HepG2 (cell line): ENCODE results near the gene CYP27B1. TPM values are rescaled to one million over a fixed set of nuclear protein-coding genes. Genes with fewer than 3 reads are reported as not detected.

Experiments used
- ATF1 ChIP-seq: IDR thresholded peaks from 2 replicates; pipeline ENCODE4 v1.6.1; 2016; ENCODE audit warnings: mild to moderate bottlenecking, control low read depth
- JARID2 ChIP-seq: sonication (generic); formaldehyde crosslinking; IDR thresholded peaks from 2 replicates; pipeline ENCODE4 v1.8.1; 2023; ENCODE audit warnings: missing genetic modification reagents, inconsistent platforms; ENCODE audit not compliant: insufficient replicate concordance
- MIXL1 ChIP-seq: IDR thresholded peaks from 2 replicates; pipeline ENCODE4 v1.6.1; 2016
- MXD4 ChIP-seq: IDR thresholded peaks from 2 replicates; pipeline ENCODE4 v1.6.1; 2016; ENCODE audit warnings: mild to moderate bottlenecking, missing biosample characterization, missing genetic modification reagents
- NFE2 ChIP-seq: sonication (generic); formaldehyde crosslinking; IDR thresholded peaks from 2 replicates; pipeline ENCODE4 v1.4.0; 2020; ENCODE audit warnings: missing genetic modification reagents
- PCBP1 ChIP-seq: fragments of 200-400 bp; formaldehyde crosslinking; IDR thresholded peaks from 2 replicates; pipeline ENCODE4 v1.6.1; 2017; ENCODE audit warnings: mild to moderate bottlenecking, low read depth, low read length, borderline replicate concordance
- RFX5 ChIP-seq: IDR thresholded peaks from 2 replicates; pipeline ENCODE4 v1.6.1; 2011; ENCODE audit warnings: low read depth, low read length, improper control_type of control experiment
- SMC3 ChIP-seq: IDR thresholded peaks from 2 replicates; pipeline ENCODE4 v1.6.1; 2011; ENCODE audit warnings: low read length, improper control_type of control experiment
- SP5 ChIP-seq: IDR thresholded peaks from 2 replicates; pipeline ENCODE4 v1.6.1; 2016; ENCODE audit warnings: low read depth, borderline replicate concordance
- TEAD3 ChIP-seq: optimal IDR thresholded peaks from 2 replicates; pipeline ENCODE3; 2016; ENCODE audit warnings: borderline replicate concordance
- TGIF2 ChIP-seq: IDR thresholded peaks from 2 replicates; pipeline ENCODE4 v1.6.1; 2016; ENCODE audit warnings: control low read depth, missing compliant biosample characterization
- YEATS2 ChIP-seq: sonication (generic); formaldehyde crosslinking; IDR thresholded peaks from 2 replicates; pipeline ENCODE4 v1.4.0; 2020; ENCODE audit warnings: missing genetic modification reagents, borderline replicate concordance
- ZNF10 ChIP-seq: sonication (generic); formaldehyde crosslinking; IDR thresholded peaks from 2 replicates; pipeline ENCODE4 v1.4.0; 2020; ENCODE audit warnings: mild to moderate bottlenecking, low read depth, missing genetic modification reagents, borderline replicate concordance
- ZNF251 ChIP-seq: sonication (generic); formaldehyde crosslinking; IDR thresholded peaks from 2 replicates; pipeline ENCODE4 v1.9.0; 2021; ENCODE audit warnings: mild to moderate bottlenecking, missing genetic modification reagents
- ZNF282 ChIP-seq: fragments of 450-650 bp; IDR thresholded peaks from 2 replicates; pipeline ENCODE4 v1.6.1; 2018; ENCODE audit not compliant: partially characterized antibody
- ZNF329 ChIP-seq: sonication (generic); formaldehyde crosslinking; IDR thresholded peaks from 2 replicates; pipeline ENCODE4 v1.9.0; 2021; ENCODE audit warnings: low read depth, mild to moderate bottlenecking, missing genetic modification reagents
- ZNF652 ChIP-seq: IDR thresholded peaks from 2 replicates; pipeline ENCODE4 v1.6.1; 2016; ENCODE audit warnings: low read depth, borderline replicate concordance
- ZNF670 ChIP-seq: sonication (generic); formaldehyde crosslinking; IDR thresholded peaks from 2 replicates; pipeline ENCODE4 v1.8.0; 2022; ENCODE audit warnings: mild to moderate bottlenecking, missing genetic modification reagents, borderline replicate concordance
- ZNF773 ChIP-seq: sonication (generic); formaldehyde crosslinking; IDR thresholded peaks from 2 replicates; pipeline ENCODE4 v1.4.0; 2020; ENCODE audit warnings: missing genetic modification reagents, borderline replicate concordance
- polyA plus RNA-seq, 8 experiments: library from polyadenylated mRNA; depleted of rRNA in 3 of 8; stranded (reverse) in 7 of 8; unstranded in 1 of 8; fragments of >200 nt; fragmentation: Illumina TruSeq in 4 of 8; extraction: Trizol in 4 of 8; gene quantifications; 2 replicates each; pipeline versions ENCODE4 v1.2.1 to v1.2.3, GENCODE V29; 2011 to 2016; ENCODE audit warnings: low read depth in 4 of 8, missing spikeins in 1 of 8, mixed read lengths in 1 of 8; ENCODE audit not compliant: insufficient read depth in 1 of 8
- total RNA-seq, 5 experiments: library from RNA; depleted of rRNA; stranded (reverse); fragments of >200 nt; fragmentation: Illumina TruSeq; extraction: Trizol; gene quantifications; 2 replicates each; pipeline ENCODE4 v1.2.3, GENCODE V29; 2016; ENCODE audit warnings: low read depth in 1 of 5
- TF ChIP-seq, protein P1 (sequence below): sonication (generic); formaldehyde crosslinking; conservative IDR thresholded peaks from 2 replicates; pipeline ENCODE4 v1.8.0; 2022; ENCODE audit warnings: mild to moderate bottlenecking, moderate library complexity, missing genetic modification reagents
- TF ChIP-seq, protein P2 (sequence below): sonication (generic); formaldehyde crosslinking; IDR thresholded peaks from 2 replicates; pipeline ENCODE4 v1.5.0; 2020; ENCODE audit warnings: missing genetic modification reagents
- TF ChIP-seq, protein P3 (sequence below): sonication (generic); formaldehyde crosslinking; IDR thresholded peaks from 2 replicates; pipeline ENCODE4 v1.4.0; 2020; ENCODE audit warnings: mild to moderate bottlenecking, missing genetic modification reagents, borderline replicate concordance
- TF ChIP-seq, protein P4 (sequence below): sonication (generic); formaldehyde crosslinking; IDR thresholded peaks from 2 replicates; pipeline ENCODE4 v1.4.0; 2020; ENCODE audit warnings: missing genetic modification reagents, borderline replicate concordance

CYP27B1 gene
- total and polyA plus RNA-seq, 2 of the 13 experiments (the other 11 are each of a cell fraction or from before 2014, with no cell fraction given), result 2.3 to 3.0 TPM

DNA sequence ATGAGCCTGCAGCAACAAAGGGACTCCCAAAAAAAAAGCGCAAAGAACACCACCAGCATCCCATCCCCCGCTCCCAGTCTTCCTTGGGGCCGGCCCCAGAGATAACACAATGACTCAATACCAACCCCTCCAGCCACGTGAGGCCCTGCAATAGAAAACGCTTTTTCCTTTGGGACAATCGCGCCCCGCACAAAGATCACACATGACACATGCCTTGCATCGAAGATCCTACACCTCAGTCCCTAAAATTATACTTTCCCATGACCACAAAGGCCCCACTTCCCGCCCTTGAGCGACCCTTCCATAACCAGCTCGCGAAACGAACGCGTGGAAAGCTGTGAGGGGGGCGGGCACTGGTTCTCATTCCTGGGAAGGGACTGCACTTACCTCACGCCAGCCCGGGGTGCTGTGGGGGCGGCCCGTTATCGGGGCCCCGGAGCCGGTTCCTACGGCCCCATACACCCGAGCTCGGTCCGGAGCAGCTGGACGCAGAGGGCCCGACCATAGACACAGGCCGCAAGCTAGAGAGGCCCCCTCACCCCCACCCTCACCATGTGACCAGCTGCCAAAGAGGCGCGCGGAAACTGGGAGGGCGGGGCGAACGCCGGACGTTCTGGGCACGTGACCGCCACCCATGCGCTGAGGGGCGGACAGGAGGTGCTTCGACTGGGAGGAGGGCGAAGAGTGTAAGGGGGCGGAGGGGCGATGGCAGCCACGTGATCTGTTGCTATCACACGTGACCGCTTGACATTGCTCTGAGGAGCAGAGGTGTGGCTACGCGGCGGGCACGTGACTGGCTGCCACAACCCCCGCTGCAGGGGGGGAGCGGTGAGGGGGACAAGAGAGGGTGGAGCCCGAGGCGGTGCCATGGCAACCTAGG, 14.8 kb downstream of the CYP27B1 start, which contains the start of gene CDK4 (continued):
- TF ChIP-seq ZNF670 (CRISPR knock-in tag) (peak; percentile 83), ZNF10 (CRISPR knock-in tag) (no peak), ZNF251 (CRISPR knock-in tag) (peak; percentile 87; the same call in 1 of the 2 replicates), MIXL1 (peak; percentile 83), ZNF773 (CRISPR knock-in tag) (0 out of 2 replicates have a peak, but pooled peaks have one; percentile 74), TGIF2 (CRISPR knock-in tag) (peak; percentile 96), MXD4 (CRISPR knock-in tag) (peak; percentile 97), ZNF652 (CRISPR knock-in tag) (0 out of 2 replicates have a peak, but pooled peaks have one; percentile 18), ZNF329 (peak; percentile 53; the same call in 1 of the 2 replicates), RFX5 (peak; percentile 94), YEATS2 (peak; percentile 97), SMC3 (no peak), ZNF282 (no peak), PCBP1 (0 out of 2 replicates have a peak, but pooled peaks have one; percentile 88), NFE2 (no peak; the same call in 1 of the 2 replicates), JARID2 (CRISPR knock-in tag) (no peak), TEAD3 (peak; percentile 84), SP5 (CRISPR knock-in tag) (peak; percentile 92), ATF1 (CRISPR knock-in tag) (no peak)
- TF ChIP-seq, protein P1, sequence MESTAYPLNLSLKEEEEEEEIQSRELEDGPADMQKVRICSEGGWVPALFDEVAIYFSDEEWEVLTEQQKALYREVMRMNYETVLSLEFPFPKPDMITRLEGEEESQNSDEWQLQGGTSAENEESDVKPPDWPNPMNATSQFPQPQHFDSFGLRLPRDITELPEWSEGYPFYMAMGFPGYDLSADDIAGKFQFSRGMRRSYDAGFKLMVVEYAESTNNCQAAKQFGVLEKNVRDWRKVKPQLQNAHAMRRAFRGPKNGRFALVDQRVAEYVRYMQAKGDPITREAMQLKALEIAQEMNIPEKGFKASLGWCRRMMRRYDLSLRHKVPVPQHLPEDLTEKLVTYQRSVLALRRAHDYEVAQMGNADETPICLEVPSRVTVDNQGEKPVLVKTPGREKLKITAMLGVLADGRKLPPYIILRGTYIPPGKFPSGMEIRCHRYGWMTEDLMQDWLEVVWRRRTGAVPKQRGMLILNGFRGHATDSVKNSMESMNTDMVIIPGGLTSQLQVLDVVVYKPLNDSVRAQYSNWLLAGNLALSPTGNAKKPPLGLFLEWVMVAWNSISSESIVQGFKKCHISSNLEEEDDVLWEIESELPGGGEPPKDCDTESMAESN, result peak; percentile 97
- TF ChIP-seq, protein P2, sequence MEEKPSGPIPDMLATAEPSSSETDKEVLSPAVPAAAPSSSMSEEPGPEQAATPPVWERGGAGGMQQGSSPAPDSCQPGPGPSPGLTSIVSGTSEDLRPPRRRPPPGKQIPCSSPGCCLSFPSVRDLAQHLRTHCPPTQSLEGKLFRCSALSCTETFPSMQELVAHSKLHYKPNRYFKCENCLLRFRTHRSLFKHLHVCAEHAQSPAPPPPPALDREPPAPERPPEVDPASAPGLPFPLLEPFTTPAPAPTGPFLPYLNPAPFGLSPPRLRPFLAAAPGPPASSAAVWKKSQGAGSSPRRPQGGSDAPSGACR (CRISPR knock-in tag), result peak; percentile 89
- TF ChIP-seq, protein P3, sequence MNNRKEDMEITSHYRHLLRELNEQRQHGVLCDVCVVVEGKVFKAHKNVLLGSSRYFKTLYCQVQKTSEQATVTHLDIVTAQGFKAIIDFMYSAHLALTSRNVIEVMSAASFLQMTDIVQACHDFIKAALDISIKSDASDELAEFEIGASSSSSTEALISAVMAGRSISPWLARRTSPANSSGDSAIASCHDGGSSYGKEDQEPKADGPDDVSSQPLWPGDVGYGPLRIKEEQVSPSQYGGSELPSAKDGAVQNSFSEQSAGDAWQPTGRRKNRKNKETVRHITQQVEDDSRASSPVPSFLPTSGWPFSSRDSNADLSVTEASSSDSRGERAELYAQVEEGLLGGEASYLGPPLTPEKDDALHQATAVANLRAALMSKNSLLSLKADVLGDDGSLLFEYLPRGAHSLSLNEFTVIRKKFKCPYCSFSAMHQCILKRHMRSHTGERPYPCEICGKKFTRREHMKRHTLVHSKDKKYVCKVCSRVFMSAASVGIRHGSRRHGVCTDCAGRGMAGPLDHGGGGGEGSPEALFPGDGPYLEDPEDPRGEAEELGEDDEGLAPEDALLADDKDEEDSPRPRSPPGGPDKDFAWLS (CRISPR knock-in tag), result peak; percentile 89; the same call in 1 of the 2 replicates
- TF ChIP-seq, protein P4, sequence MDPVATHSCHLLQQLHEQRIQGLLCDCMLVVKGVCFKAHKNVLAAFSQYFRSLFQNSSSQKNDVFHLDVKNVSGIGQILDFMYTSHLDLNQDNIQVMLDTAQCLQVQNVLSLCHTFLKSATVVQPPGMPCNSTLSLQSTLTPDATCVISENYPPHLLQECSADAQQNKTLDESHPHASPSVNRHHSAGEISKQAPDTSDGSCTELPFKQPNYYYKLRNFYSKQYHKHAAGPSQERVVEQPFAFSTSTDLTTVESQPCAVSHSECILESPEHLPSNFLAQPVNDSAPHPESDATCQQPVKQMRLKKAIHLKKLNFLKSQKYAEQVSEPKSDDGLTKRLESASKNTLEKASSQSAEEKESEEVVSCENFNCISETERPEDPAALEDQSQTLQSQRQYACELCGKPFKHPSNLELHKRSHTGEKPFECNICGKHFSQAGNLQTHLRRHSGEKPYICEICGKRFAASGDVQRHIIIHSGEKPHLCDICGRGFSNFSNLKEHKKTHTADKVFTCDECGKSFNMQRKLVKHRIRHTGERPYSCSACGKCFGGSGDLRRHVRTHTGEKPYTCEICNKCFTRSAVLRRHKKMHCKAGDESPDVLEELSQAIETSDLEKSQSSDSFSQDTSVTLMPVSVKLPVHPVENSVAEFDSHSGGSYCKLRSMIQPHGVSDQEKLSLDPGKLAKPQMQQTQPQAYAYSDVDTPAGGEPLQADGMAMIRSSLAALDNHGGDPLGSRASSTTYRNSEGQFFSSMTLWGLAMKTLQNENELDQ (CRISPR knock-in tag), result peak; percentile 75
